Stimulated activated naive B cell treated with anti-CD40 and anti-IgM and Interleukin-4, amounts not matched to agents 10 μg/mL and 1 μg/mL and 100 μg/mL, for 72 hours (primary cell): ENCODE data around the gene ZNF18.
"Not testable (repeated sequence)": the region's sequence is repeated elsewhere in the genome, so short reads cannot be mapped to it uniquely, and the experiment has no call there.

Source experiments
- ATAC-seq, 2 donors: fragments of 150-1000 bp; cut with Tn5 transposase; replicated peaks; 2 replicates each; pipeline ENCODE4 v1.10.0; 2021; ENCODE audit warnings: moderate library complexity in 1 of 2
- DNase-seq: peaks from one replicate; pipeline ENCODE4 v3.0.0; 2021
- H3K27ac Mint-ChIP-seq: one replicate; pipeline ENCODE4 v1.8.0; 2022; ENCODE audit warnings: mild to moderate bottlenecking, mixed read lengths
- H3K27me3 Mint-ChIP-seq, 2 donors: one replicate each; pipeline ENCODE4 v1.8.0; 2022; ENCODE audit warnings: mixed read lengths in 2 of 2
- H3K36me3 Mint-ChIP-seq, 2 donors: one replicate each; pipeline ENCODE4 v1.8.0; 2022; ENCODE audit warnings: mixed read lengths in 2 of 2, mild to moderate bottlenecking in 1 of 2
- H3K4me1 Mint-ChIP-seq, 2 donors: one replicate each; pipeline ENCODE4 v1.8.0; 2022; ENCODE audit warnings: mixed read lengths in 2 of 2, mild to moderate bottlenecking in 1 of 2
- H3K4me3 Mint-ChIP-seq, 2 donors: one replicate each; pipeline ENCODE4 v1.8.0; 2022; ENCODE audit warnings: mild to moderate bottlenecking in 2 of 2, mixed read lengths in 2 of 2, moderate library complexity in 1 of 2
- H3K9me3 Mint-ChIP-seq, 2 donors: one replicate each; pipeline ENCODE4 v1.8.0; 2022; ENCODE audit warnings: mixed read lengths in 2 of 2, mild to moderate bottlenecking in 1 of 2

ZNF18 gene

DNA sequence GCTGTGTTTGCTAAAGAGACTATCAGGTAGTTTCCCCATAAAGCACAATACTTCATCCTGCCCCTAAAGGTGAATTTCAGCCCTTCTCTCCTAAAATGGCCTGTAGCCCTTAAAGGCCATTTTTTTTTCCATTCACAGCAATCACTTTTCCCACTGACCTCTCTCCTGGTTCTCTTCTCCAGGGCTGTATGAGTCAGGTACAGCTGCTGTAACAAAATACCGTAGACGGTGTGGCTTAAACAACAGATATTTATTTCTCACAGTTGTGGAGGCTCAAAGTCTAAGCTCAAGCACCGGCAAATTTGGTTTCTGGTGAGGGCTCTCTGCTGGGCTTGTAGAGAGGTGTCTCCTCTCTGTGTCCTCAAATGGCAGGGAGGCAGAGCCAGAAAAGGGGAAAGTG, 44.7 kb downstream of the ZNF18 start:
- no peaks in the 10 kb centered on the region for H3K27me3 Mint-ChIP-seq
- peaks cover 4 to 12% of the 10 kb centered on the region in 2 donors for H3K9me3 Mint-ChIP-seq
- DNase-seq = no peak
- H3K4me1 Mint-ChIP-seq = no peaks in the 10 kb centered on the region
- no peak for ATAC-seq
- H3K27ac Mint-ChIP-seq = no peak overlapping the region
- peaks cover 24 to 26% of the 10 kb centered on the region in 2 donors for H3K36me3 Mint-ChIP-seq
- no peak overlapping the region for H3K4me3 Mint-ChIP-seq

DNA sequence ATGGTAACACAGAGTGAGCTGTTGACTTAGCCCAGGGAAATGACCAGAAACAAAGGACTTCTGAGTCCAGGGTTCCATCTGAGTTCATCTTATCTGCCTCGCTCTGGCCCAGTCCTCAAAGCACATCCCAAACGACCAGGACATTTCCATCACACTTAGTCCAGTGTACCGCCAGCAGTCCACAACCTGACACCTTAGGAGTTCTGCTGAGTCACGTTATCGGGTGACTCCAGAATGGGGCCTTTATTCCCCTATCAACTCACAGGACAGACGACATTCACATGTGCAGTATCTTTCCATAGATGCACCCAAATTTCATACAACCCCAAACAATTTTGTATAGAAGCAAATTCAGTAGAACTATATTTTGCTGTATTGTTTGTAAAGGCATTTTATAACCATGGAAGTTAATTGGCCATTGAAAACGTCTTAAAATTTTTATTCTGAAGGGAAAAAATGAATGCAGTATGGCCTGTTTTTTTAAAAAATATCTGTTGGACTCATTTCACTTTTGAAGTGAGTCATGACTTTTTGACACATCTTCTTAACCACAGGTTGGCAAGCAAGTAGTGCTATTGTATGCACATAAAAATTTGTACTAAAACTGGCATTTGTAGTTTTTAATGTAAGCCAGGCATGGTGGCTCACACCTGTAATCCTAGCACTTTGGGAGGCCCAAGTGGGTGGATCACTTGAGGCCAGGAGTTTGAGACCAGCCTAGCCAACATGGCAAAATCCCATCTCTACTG, 46.3 kb downstream of the ZNF18 start:
- Mint-ChIP-seq H3K27ac (no peak overlapping the region), H3K36me3 (peaks cover 19% of the 10 kb centered on the region in 2 donors), H3K4me1 (no peaks in the 10 kb centered on the region), H3K4me3 (no peak overlapping the region), H3K9me3 (peaks cover 0 to 7% of the 10 kb centered on the region in 2 donors), H3K27me3 (no peaks in the 10 kb centered on the region)
- DNase-seq = no peak
- no peak for ATAC-seq

DNA sequence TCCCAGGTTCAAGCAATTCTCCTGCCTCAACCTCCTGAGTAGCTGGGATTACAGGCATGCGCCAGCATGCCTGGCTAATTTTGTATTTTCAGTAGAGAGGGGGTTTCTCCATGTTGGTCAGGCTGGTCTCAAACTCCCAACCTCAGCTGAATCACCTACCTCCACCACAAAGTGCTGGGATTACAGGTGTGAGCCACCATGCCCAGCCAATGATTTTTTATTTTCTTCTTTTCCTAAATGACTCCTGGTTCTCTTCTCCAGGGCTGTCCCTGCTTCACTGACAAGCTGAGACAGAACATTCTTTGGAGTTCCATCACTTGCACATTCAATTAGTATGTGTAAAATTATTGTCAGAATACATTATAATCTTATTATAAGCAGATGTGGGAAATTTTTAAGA, 47.7 kb downstream of the ZNF18 start:
- H3K27me3 Mint-ChIP-seq, H3K27ac Mint-ChIP-seq, H3K9me3 Mint-ChIP-seq, H3K4me1 Mint-ChIP-seq, DNase-seq, H3K4me3 Mint-ChIP-seq, ATAC-seq: not testable (repeated sequence)
- peaks cover 11 to 19% of the 10 kb centered on the region in 2 donors for H3K36me3 Mint-ChIP-seq

DNA sequence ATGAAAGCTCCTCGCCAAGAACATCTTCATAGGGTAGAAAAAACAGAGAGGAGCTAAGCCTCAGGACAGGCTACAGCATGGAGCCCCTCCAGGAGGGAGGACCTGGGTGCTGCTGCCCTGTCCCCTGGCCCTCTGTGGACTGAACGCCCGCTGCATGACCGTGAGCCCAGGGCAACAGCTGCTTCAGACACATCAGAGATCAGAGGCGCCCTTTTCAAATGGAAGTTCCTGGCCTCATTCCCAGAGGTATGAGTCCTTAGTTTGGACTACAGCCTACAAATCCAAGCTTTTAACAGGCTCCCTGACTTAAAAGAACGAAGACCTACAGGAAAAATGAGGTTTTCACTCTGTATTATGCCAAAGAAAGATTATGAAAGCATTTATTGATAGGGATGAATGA, 48.5 kb downstream of the ZNF18 start:
- ATAC-seq (no peak), DNase-seq (no peak)
- no peaks in the 10 kb centered on the region for H3K4me1 Mint-ChIP-seq
- peaks cover 7 to 13% of the 10 kb centered on the region in 2 donors for H3K36me3 Mint-ChIP-seq
- peaks cover 0 to 5% of the 10 kb centered on the region in 2 donors for H3K9me3 Mint-ChIP-seq
- H3K27ac Mint-ChIP-seq = no peak overlapping the region
- peaks cover 0 to 6% of the 10 kb centered on the region in 2 donors for H3K27me3 Mint-ChIP-seq
- no peak overlapping the region for H3K4me3 Mint-ChIP-seq

DNA sequence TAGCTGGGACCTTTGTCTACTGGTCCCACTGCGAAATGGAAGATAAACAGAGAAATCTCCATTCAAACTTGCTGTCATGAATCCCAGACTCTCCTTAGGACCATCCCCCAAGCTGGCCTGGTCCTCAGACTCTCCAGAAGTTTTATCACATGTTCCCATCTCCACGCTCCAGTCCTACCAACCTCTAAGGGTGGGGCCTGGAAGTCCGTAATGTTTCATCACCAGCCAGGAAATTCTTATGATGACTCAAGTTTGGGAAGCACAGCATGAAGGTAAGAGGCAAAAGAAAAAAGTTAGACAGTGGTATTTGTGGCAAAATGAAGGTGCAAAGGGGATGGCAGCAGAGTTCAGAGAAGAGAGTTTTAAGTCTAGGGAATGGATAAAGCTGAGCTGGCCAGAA, 52.7 kb downstream of the ZNF18 start:
- ATAC-seq (no peak), DNase-seq (no peak)
- Mint-ChIP-seq H3K4me1 (no peaks in the 10 kb centered on the region), H3K27ac (no peak overlapping the region), H3K4me3 (no peak overlapping the region), H3K9me3 (no peaks in the 10 kb centered on the region), H3K27me3 (peaks cover 0 to 6% of the 10 kb centered on the region in 2 donors), H3K36me3 (no peaks in the 10 kb centered on the region)

DNA sequence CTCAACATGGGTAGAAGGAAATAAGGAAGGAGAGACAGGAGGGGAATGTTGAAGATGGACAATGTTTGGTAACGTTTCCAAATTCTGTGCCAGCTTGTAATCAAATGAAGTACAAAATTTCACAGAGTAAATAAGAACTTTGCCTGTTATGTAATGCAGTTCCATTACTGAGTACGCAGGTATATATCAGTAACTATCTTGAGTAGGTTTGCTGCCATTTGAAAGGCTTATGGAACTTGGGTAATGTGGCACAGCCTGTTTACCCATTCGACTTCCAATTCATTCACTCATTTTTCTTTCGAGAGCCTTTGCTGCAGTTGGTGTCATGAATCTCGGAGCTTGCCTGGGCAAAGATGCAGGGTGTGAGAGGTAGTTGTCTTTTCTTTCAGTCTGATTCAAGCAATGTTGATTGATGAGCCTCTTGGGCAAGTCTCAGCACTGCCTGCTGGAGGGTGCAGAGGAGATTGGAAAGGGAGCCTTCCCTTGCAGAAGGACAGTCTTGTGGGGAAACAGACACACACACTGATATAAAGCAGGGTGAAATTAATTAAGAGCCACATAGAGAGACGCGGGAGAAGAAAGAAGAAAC, 53.4 kb downstream of the ZNF18 start:
- DNase-seq = no peak
- no peaks in the 10 kb centered on the region for H3K9me3 Mint-ChIP-seq
- peaks cover 0 to 6% of the 10 kb centered on the region in 2 donors for H3K27me3 Mint-ChIP-seq
- ATAC-seq = no peak
- no peak overlapping the region for H3K27ac Mint-ChIP-seq
- no peak overlapping the region for H3K4me3 Mint-ChIP-seq
- no peaks in the 10 kb centered on the region for H3K36me3 Mint-ChIP-seq
- no peaks in the 10 kb centered on the region for H3K4me1 Mint-ChIP-seq

DNA sequence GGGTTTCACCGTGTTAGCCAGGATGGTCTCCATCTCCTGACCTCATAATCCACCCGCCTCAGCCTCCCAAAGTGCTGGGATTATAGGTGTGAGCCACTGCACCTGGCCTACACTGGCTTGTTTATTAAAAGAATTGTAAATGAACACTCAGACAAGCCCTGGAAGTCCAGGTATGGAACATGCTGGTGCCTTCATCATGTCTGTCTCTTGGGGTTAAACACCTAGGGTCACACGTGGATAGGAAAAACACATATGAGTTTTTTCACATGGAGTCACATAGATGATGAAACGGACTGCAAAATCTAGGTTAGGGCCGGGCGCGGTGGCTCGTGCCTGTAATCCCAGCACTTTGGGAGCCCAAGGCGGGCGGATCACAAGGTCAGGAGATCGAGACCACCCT, 54.2 kb downstream of the ZNF18 start:
- DNase-seq, H3K36me3 Mint-ChIP-seq, H3K9me3 Mint-ChIP-seq, H3K27me3 Mint-ChIP-seq, ATAC-seq, H3K27ac Mint-ChIP-seq, H3K4me1 Mint-ChIP-seq, H3K4me3 Mint-ChIP-seq: not testable (repeated sequence)

DNA sequence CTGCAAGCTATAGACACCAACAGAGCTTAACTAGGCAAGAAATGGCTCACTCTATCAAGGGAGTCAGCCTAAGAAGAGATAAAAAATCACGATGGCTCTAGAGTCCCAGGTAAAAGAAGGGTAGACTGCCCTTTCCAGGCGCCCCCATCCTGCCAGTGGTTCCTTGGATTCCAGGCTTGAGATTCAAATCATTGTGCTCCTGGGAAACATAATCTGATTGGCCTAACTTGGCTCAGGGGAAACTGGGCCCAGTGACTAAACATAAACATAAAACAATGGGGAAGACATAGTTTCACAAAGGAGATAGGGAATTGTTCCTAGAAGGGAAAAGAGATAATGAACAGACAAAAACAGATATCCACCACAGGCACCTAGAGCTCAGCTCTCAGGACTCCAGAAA, 56.4 kb downstream of the ZNF18 start:
- H3K4me1 Mint-ChIP-seq = no peaks in the 10 kb centered on the region
- ATAC-seq (no peak), DNase-seq (no peak)
- H3K9me3 Mint-ChIP-seq = no peaks in the 10 kb centered on the region
- no peaks in the 10 kb centered on the region for H3K36me3 Mint-ChIP-seq
- peaks cover 6 to 7% of the 10 kb centered on the region in 2 donors for H3K27me3 Mint-ChIP-seq
- H3K27ac Mint-ChIP-seq = no peak overlapping the region
- no peak overlapping the region for H3K4me3 Mint-ChIP-seq

DNA sequence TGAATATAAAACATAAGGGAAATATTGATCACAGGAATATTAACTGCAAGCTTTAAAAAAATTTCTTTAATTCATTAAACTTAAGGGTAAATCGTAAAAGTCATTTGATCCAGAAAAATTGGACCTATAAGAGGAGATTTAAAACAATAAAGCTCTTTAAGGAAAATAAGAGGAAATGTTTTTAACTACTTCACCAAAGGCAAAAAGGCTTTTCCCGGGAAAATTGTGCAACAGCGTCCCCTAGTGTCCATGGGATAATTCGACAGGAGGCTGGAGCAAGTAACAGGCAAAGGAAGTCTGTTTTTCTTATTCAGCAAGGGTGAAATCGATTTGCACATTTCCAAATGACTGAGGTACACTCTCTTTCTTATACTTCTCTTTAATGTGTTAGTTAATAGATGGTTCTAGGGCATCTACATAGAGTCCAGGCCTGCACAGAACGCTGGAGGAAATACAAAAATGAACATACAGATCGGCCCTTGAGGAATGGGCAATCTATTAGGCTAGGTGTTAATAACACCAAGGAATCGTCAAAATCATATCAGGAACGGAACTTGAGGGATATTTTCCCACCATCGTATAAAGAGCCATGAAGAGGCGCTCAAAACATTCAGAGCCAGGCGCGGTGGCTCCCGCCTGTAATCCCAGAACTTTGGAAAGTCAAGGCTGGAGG, 61.4 kb downstream of the ZNF18 start:
- peak; percentile 5 for DNase-seq

DNA sequence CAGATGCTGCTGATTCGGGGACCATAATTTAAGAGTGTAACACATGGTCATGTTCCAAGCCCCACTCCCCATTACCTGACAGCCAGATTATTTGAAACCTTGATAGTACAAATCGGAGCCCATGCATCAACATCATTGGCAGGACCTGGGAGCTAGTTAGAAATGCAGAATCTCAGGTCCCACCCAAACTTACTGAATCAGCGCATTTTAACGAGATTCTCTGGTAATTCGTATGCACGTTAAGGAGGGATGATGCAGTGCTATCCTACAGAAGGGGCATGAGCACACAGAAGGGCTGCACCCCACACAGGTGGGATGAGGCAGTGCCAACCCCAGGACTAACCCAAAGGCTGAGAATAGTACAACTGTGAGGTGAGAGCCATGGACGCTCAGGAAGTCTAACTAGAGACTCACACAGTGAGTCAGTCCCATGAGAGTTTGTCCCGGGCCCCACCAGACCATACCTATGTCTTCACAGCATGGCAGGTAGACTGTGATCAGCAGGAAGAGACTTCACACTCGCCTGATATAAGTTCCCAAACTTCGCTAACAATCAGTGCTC, 64.9 kb downstream of the ZNF18 start:
- no peak for DNase-seq
- H3K9me3 Mint-ChIP-seq = no peaks in the 10 kb centered on the region
- H3K27me3 Mint-ChIP-seq = peaks cover 6 to 13% of the 10 kb centered on the region in 2 donors
- H3K27ac Mint-ChIP-seq = no peak overlapping the region
- no peak overlapping the region for H3K4me3 Mint-ChIP-seq
- ATAC-seq = no peak
- no peaks in the 10 kb centered on the region for H3K36me3 Mint-ChIP-seq
- H3K4me1 Mint-ChIP-seq = no peaks in the 10 kb centered on the region

More for the DNA sequence above, 61.4 kb downstream of the ZNF18 start:
- Mint-ChIP-seq H3K27ac (no peak overlapping the region), H3K4me1 (no peaks in the 10 kb centered on the region), H3K36me3 (no peaks in the 10 kb centered on the region), H3K27me3 (peaks cover 0 to 8% of the 10 kb centered on the region in 2 donors), H3K9me3 (no peaks in the 10 kb centered on the region), H3K4me3 (no peak overlapping the region)
- no peak for ATAC-seq

DNA sequence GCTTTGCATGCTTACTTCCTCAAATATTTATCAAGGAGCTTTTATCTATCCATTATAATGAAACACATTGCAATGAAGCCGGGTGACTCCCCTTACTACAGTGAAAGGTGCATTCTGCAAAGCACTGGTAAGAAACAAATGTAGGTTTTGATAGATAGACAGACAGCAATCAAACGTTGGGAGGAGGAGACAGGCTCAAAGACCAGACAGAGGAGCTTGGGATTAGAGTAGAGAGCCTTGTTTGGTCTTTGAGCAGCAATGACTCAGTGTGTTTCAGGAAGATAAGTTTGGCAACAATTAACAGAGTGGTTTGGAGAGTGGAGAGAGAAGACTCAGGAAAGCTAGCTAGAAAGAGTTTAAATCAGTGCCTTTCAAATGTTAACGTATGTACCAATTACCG, 68.8 kb downstream of the ZNF18 start:
- peaks cover 0 to 7% of the 10 kb centered on the region in 2 donors for H3K9me3 Mint-ChIP-seq
- H3K27ac Mint-ChIP-seq = no peak overlapping the region
- no peak for DNase-seq
- no peak for ATAC-seq
- H3K27me3 Mint-ChIP-seq = peaks cover 5 to 11% of the 10 kb centered on the region in 2 donors
- no peaks in the 10 kb centered on the region for H3K4me1 Mint-ChIP-seq
- H3K4me3 Mint-ChIP-seq = no peak overlapping the region
- peaks cover 0 to 4% of the 10 kb centered on the region in 2 donors for H3K36me3 Mint-ChIP-seq
